ENCODE results near the gene ANXA7.
"Not testable (repeated sequence)": the region's sequence is repeated elsewhere in the genome, so short reads cannot be mapped to it uniquely, and the experiment has no call there.

The ANXA7 gene

DNA sequence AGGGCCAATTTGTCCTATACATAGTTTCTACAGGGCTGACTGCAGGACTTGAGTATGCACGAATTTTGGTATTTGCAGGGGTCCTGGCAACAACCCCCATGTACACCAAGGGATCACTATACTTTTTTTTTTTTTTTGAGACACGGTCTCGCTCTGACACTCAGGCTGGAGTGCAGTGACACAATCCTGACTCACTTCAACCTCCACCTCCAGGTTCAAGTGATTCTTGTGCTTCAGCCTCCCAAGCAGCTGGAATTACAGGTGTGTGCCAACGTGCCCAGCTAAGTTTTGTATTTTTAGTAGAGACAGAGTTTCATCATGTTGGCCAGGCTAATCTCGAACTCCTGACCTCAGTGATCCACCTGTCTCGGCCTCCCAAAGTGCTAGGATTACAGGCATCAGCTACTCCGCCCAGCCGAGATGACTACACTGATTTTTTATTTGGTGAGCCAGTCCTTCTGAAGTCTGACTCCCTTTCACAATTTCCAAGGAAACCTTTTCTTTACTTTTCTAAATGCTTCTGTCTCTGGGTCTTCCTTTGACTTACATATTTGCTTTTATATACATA is 75.0 kb downstream of the ANXA7 start:
- no peak for DNase-seq (ENCODE audit: low read depth)

DNA sequence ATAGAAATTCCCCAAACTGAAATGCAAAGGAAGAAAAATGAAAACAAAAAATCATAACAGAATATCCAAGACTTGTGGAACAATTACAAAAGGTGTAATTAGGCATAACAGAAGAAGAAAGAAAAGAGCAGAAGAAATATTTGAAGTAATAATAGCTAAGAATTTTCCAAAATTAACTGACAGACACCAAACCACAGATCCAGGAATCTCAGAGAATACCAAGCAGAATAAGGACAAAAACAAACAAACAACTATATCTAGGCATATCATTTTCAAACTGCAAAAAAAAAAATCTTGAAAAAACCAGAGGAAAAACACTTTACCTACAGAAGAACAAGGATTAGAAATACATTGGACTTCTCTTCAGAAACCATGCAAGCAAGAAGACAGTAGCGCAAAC is 80.7 kb downstream of the ANXA7 start:
- no peak for DNase-seq (ENCODE audit: low read depth)

DNA sequence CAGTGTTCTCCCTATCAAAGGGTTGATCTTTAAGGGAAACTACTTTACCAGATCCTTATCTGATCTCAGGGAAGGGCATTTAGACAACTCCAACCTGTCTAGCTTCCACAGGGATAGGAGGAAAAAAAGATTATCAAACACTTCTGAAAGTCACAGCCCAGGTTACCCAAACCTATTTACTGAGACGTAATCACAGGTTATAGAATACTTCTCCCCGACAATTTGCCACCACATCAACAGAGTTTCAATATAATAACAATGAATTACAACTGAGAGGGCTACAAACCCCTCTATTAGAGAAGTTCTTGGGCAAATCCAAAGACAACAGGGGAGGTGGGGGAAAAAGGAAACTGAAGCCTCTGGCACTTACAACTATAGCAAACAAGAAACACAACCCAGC is 81.5 kb downstream of the ANXA7 start:
- no peak for DNase-seq (ENCODE audit: low read depth)

DNA sequence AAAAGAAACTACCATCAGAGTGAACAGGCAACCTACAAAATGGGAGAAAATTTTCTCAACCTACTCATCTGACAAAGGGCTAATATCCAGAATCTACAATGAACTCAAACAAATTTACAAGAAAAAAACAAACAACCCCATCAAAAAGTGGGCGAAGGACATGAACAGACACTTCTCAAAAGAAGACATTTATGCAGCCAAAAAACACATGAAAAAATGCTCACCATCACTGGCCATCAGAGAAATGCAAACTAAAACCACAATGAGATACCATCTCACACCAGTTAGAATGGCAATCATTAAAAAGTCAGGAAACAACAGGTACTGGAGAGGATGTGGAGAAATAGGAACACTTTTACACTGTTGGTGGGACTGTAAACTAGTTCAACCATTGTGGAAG is 85.3 kb downstream of the ANXA7 start:
- DNase-seq (ENCODE audit: low read depth), result not testable (repeated sequence)

DNA sequence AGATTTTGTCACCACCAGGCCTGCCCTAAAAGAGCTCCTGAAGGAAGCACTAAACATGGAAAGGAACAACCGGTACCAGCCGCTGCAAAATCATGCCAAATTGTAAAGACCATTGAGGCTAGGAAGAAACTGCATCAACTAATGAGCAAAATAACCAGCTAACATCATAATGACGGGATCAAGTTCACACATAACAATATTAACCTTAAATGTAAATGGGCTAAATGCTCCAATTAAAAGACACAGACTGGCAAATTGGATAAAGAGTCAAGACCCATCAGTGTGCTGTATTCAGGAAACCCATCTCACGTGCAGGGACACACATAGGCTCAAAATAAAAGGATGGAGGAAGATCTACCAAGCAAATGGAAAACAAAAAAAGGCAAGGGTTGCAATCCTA is 88.6 kb downstream of the ANXA7 start:
- not testable (repeated sequence) for DNase-seq (ENCODE audit: low read depth)

Measured in stromal cell of bone marrow (primary cell).